GM12801 (cell line): ENCODE results near the gene PACRG.

Source experiments
- CTCF ChIP-seq: IDR thresholded peaks from one replicate; pipeline ENCODE4 v1.5.1; 2011; ENCODE audit warnings: control low read depth; ENCODE audit not compliant: insufficient read length; ENCODE audit errors: extremely low read depth

Gene PACRG

GRCh38 chr6:163261361-163261760 lies 533.6 kb downstream of the PACRG start:
- TF ChIP-seq CTCF: no peak

- no peak for TF ChIP-seq CTCF
Observed at GRCh38 chr6:163262080-163262479, 534.3 kb downstream of the PACRG start.

GRCh38 chr6:163263196-163263595 lies 535.4 kb downstream of the PACRG start:
- no peak for TF ChIP-seq CTCF

- no peak for TF ChIP-seq CTCF
Observed at GRCh38 chr6:163263998-163264661, 536.4 kb downstream of the PACRG start.

- no peak for TF ChIP-seq CTCF
Observed at GRCh38 chr6:163264662-163265035, 536.9 kb downstream of the PACRG start.

- no peak for TF ChIP-seq CTCF
Observed at GRCh38 chr6:163281634-163282033, 553.9 kb downstream of the PACRG start.

- no peak for TF ChIP-seq CTCF
Observed at GRCh38 chr6:163282672-163283071, 554.9 kb downstream of the PACRG start.
